HFF-Myc (cell line): ENCODE results near the gene MYO1G.

ENCODE experiments used
- DNase-seq: peaks from one replicate; pipeline ENCODE4 v3.0.0-alpha.2; 2011; ENCODE audit warnings: low read depth; ENCODE audit errors: extremely low read depth
- H3K4me3 ChIP-seq: replicated peaks from 2 replicates; pipeline ENCODE4 v1.5.1; 2011; ENCODE audit warnings: low read depth, mild to moderate bottlenecking, control low read depth, low read length
- CTCF ChIP-seq: IDR thresholded peaks from 2 replicates; pipeline ENCODE4 v1.5.1; 2012; ENCODE audit warnings: mild to moderate bottlenecking, low read depth, low read length, control low read depth; ENCODE audit errors: missing control alignments

Gene MYO1G

GRCh38 chr7:45024126-45024744 is 45.4 kb upstream of the MYO1G start:
- no peak for TF ChIP-seq CTCF
- no peak for DNase-seq
- no peak overlapping the region for H3K4me3 ChIP-seq

- no peak for DNase-seq
- H3K4me3 ChIP-seq, result no peak overlapping the region
Observed at GRCh38 chr7:45021604-45022296, 42.9 kb upstream of the MYO1G start.

DNA sequence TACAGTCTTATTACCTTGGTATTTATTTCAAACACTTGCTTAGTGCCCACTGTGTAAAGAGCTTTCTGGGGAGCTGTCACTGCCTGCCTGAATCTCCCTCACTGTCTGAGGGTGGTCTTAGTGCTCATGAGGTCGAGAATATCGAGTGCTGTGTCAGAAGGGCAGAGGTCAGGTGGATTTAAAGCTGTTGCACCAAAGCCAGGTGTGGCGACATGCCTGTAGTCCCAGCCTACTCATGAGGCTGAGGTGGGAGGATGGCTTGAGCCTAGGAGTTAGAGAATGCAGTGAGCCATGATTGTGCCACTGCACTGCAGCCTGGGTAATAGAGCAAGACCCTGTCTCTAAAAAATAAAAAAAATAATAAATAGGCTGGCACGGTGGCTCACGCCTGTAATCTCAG is 42.1 kb upstream of the MYO1G start:
- no peak for TF ChIP-seq CTCF
- no peak for DNase-seq
- H3K4me3 ChIP-seq, result no peak overlapping the region

More at GRCh38 chr7:45021604-45022296, 42.9 kb upstream of the MYO1G start:
- TF ChIP-seq CTCF, result no peak

DNA sequence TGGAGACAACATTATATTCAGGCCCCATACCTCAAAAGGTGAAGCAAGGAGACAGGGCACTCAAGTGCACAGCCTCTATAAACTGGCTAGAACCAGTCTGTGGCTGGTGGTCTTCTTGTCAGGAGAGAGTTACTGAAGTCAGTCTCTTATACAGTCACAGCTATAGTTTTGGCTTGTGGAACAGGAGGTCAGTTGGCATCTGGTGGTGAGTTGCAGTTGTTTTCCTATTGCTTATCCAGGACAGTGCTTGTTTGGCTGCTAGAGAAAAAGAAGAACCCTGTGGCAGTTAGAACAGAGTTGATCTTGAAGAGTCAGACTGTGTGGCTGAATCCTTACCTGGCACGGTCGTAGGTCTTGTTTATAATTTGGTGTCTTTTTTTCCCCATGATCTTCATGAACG is 38.4 kb upstream of the MYO1G start:
- no peak for TF ChIP-seq CTCF
- DNase-seq, result no peak
- no peak overlapping the region for H3K4me3 ChIP-seq

DNA sequence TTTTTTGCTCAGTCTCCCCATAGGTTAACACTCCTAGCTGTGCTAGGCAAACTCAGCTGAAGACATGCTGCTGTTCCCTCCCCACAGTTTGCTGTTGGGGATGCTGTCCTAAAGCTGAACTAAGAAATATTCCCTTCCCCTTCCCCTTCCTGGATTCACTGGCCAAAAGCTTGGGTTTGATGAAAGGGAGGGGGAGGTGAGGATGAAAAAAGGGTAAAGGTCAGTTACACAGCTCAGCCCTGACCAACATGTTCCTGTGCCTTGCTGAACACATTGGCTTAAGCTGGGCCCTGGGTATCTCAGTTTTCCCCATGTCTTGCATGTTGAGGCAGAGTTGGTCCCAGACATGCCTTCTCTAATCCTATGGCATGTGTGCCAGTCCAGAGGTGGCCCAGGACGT is 36.5 kb upstream of the MYO1G start:
- no peak for DNase-seq
- H3K4me3 ChIP-seq, result no peak overlapping the region
- no peak for TF ChIP-seq CTCF

DNA sequence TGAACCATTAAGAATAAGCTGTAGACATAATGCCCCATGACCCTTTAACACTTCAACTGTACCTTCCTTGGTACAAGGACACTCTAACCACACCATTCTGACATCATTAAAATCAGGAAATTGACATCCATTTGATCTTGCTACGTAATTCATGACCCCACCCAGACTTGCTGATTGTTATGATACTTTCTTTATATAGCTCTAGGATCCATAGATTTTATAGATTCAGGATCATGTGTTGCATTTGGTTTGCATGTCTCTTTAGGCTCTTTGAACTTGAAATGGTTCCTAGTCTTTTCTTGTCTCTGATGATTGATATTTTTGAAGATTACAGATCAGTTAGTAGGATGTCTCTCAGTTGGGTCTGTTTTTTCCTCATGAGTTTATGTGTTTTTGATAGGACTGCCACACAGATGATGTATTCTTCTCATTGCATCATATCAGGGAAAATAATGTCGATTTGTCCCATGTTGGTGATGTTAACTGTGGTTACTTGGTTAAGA is 34.7 kb upstream of the MYO1G start:
- no peak for DNase-seq
- no peak overlapping the region for H3K4me3 ChIP-seq
- no peak for TF ChIP-seq CTCF
